HepG2 (cell line): ENCODE data around the gene CALY. TPM values are rescaled to one million over a fixed set of nuclear protein-coding genes. Genes with fewer than 3 reads are reported as not detected.

Experiments
- ATAC-seq: fragments of 200-7000 bp; cut with Tn5 transposase; 3 replicates; pipeline ENCODE4 v1.9.1; 2020; ENCODE audit warnings: mild to moderate bottlenecking, moderate library complexity
- BruUV-seq: library from RNA; stranded (reverse); fragments of 400-500 nt; replicated peaks from 2 replicates; lab custom pipeline; 2021; lab: Mats Ljungman, UMichigan
- CTCF ChIA-PET: fragments of 300-600 bp; formaldehyde crosslinking; extraction: SDS; loops from one replicate; lab custom pipeline; 2021; ENCODE audit warnings: low total read pairs, inconsistent platforms, low intra/inter-chr PET ratio; lab: Yijun Ruan, JAX
- POLR2A ChIA-PET: fragments of 350-600 bp; sonication (Branson Sonifier 250); formaldehyde crosslinking; loops from one replicate; lab custom pipeline; 2020; ENCODE audit warnings: antibody characterized with exemption, inconsistent platforms; lab: Yijun Ruan, JAX
- DNase-seq: peaks from one replicate; pipeline ENCODE4 v3.0.0-alpha.2; 2015; ENCODE audit warnings: low spot score
- FAIRE-seq: peaks from 3 replicates; lab custom pipeline; 2011; peaks lifted over from hg19 to GRCh38; lab: Jason Lieb, UNC
- H2AFZ ChIP-seq: one replicate; pipeline ENCODE4 v1.6.1; 2011; ENCODE audit warnings: low read length, inconsistent platforms
- H3K27ac ChIP-seq: fragments of 300-600 bp; 3 replicates; pipeline ENCODE4 v1.8.0; 2011; ENCODE audit warnings: mixed run types, mild to moderate bottlenecking, mixed read lengths, low read length, inconsistent platforms; ENCODE audit not compliant: insufficient read depth; ENCODE audit errors: extremely low read length
- H3K27me3 ChIP-seq, 2 experiments: fragments of 200-600 bp in 1 of 2; 2 replicates in 1 of 2; 3 replicates in 1 of 2; pipeline versions ENCODE4 v1.6.0 to v1.8.0; 2011; ENCODE audit warnings: low read length in 2 of 2, mild to moderate bottlenecking in 2 of 2, moderate library complexity in 2 of 2, inconsistent platforms in 1 of 2; ENCODE audit not compliant: insufficient read depth in 2 of 2, control insufficient read depth in 1 of 2
- H3K36me3 ChIP-seq, 2 experiments: fragments of 200-600 bp in 1 of 2; replicated peaks in 1 of 2; 2 replicates in 1 of 2; 3 replicates in 1 of 2; pipeline versions ENCODE4 v1.5.1 to v1.8.0; 2011; ENCODE audit warnings: low read length in 2 of 2, inconsistent platforms in 1 of 2; ENCODE audit not compliant: insufficient read depth in 2 of 2, control insufficient read depth in 1 of 2
- H3K4me1 ChIP-seq: 2 replicates; pipeline ENCODE4 v1.5.1; 2012; ENCODE audit warnings: low read length, inconsistent platforms; ENCODE audit not compliant: insufficient read depth
- H3K4me2 ChIP-seq: 2 replicates; pipeline ENCODE4 v1.6.0; 2011; ENCODE audit warnings: low read depth, low read length, inconsistent platforms
- H3K4me3 ChIP-seq, 3 experiments: fragments of 200-600 bp in 1 of 3; sonication (generic), shearing (Covaris generic) in 1 of 3; replicated peaks in 1 of 3; 2 replicates each; pipeline ENCODE4 v1.5.1; 2011 to 2016; ENCODE audit warnings: low read length in 3 of 3, inconsistent platforms in 2 of 3, low read depth in 2 of 3, mild to moderate bottlenecking in 2 of 3, control low read depth in 1 of 3, mixed read lengths in 1 of 3; ENCODE audit not compliant: insufficient read depth in 1 of 3
- H3K79me2 ChIP-seq: one replicate; pipeline ENCODE4 v1.6.1; 2011; ENCODE audit warnings: low read length, inconsistent platforms; ENCODE audit not compliant: insufficient read depth
- H3K9ac ChIP-seq: 2 replicates; pipeline ENCODE4 v1.6.0; 2011; ENCODE audit warnings: mild to moderate bottlenecking, low read depth, low read length, inconsistent platforms; ENCODE audit not compliant: insufficient read depth
- H3K9me3 ChIP-seq: 2 replicates; pipeline ENCODE4 v1.5.1; 2012; ENCODE audit warnings: mild to moderate bottlenecking, low read length
- H4K20me1 ChIP-seq: 2 replicates; pipeline ENCODE4 v1.6.0; 2011; ENCODE audit warnings: inconsistent platforms, mild to moderate bottlenecking, low read length, moderate library complexity; ENCODE audit not compliant: insufficient read depth
- ATF7 ChIP-seq, 2 experiments: fragments of 450-650 bp in 1 of 2; sonication (generic) in 1 of 2; formaldehyde crosslinking in 1 of 2; IDR thresholded peaks; 2 replicates each; pipeline versions ENCODE4 v1.4.0 to v1.6.1; 2016 to 2020; ENCODE audit warnings: antibody characterized with exemption in 1 of 2, mild to moderate bottlenecking in 1 of 2, missing genetic modification reagents in 1 of 2
- HNF4G ChIP-seq, 2 experiments: sonication (generic) in 1 of 2; formaldehyde crosslinking in 1 of 2; IDR thresholded peaks; 2 replicates each; pipeline versions ENCODE4 v1.4.0 to v1.6.1; 2011 to 2020; ENCODE audit warnings: borderline replicate concordance in 2 of 2, low read depth in 2 of 2, mild to moderate bottlenecking in 2 of 2, low read length in 1 of 2, missing genetic modification reagents in 1 of 2, moderate library complexity in 1 of 2
- HOXA9 ChIP-seq: sonication (generic); formaldehyde crosslinking; IDR thresholded peaks from 2 replicates; pipeline ENCODE4 v1.8.1; 2022; ENCODE audit warnings: missing genetic modification reagents, mild to moderate bottlenecking, moderate library complexity, borderline replicate concordance
- MEF2D ChIP-seq: sonication (generic); formaldehyde crosslinking; IDR thresholded peaks from 2 replicates; pipeline ENCODE4 v1.5.1; 2020; ENCODE audit warnings: mild to moderate bottlenecking, missing genetic modification reagents
- SETDB1 ChIP-seq: sonication (generic); formaldehyde crosslinking; IDR thresholded peaks from 2 replicates; pipeline ENCODE4 v1.5.1; 2020; ENCODE audit warnings: missing genetic modification reagents, mild to moderate bottlenecking, borderline replicate concordance
- ZFP90 ChIP-seq: sonication (generic); formaldehyde crosslinking; IDR thresholded peaks from 2 replicates; pipeline ENCODE4 v1.8.0; 2022; ENCODE audit warnings: missing genetic modification reagents, mild to moderate bottlenecking, inconsistent platforms, borderline replicate concordance
- ZNF138 ChIP-seq: sonication (generic); formaldehyde crosslinking; IDR thresholded peaks from 2 replicates; pipeline ENCODE4 v1.5.0; 2020; ENCODE audit warnings: mild to moderate bottlenecking, low read depth, missing genetic modification reagents
- WGBS: methylation state at CpG from one replicate; pipeline ENCODE4 v1.1.6; 2017; ENCODE audit warnings: low lambda C conversion rate; 5-methylcytosine and 5-hydroxymethylcytosine counted together
- in situ Hi-C: cut with HindIII; loops from 2 replicates; pipeline ENCODE4 v1.10.0; 2017; ENCODE audit warnings: low pct_unique_long_range_greater_than_20kb; ENCODE audit not compliant: extremely low pct_ligation_motif_present
- intact Hi-C: fragments of 100-400 bp; cut with micrococcal nuclease; formaldehyde crosslinking; loops from one replicate; pipeline ENCODE4 v1.10.0; 2022; ENCODE audit not compliant: unreplicated experiment
- polyA plus RNA-seq, 8 experiments: library from polyadenylated mRNA; depleted of rRNA in 3 of 8; stranded (reverse) in 7 of 8; unstranded in 1 of 8; fragments of >200 nt; fragmentation: Illumina TruSeq in 4 of 8; extraction: Trizol in 4 of 8; gene quantifications; 2 replicates each; pipeline versions ENCODE4 v1.2.1 to v1.2.3, GENCODE V29; 2011 to 2016; ENCODE audit warnings: low read depth in 4 of 8, missing spikeins in 1 of 8, mixed read lengths in 1 of 8; ENCODE audit not compliant: insufficient read depth in 1 of 8
- total RNA-seq, 5 experiments: library from RNA; depleted of rRNA; stranded (reverse); fragments of >200 nt; fragmentation: Illumina TruSeq; extraction: Trizol; gene quantifications; 2 replicates each; pipeline ENCODE4 v1.2.3, GENCODE V29; 2016; ENCODE audit warnings: low read depth in 1 of 5
- TF ChIP-seq, protein P1 (sequence below): sonication (generic); formaldehyde crosslinking; IDR thresholded peaks from 2 replicates; pipeline ENCODE4 v1.4.0; 2020; ENCODE audit warnings: missing genetic modification reagents
- TF ChIP-seq, protein P2 (sequence below): sonication (generic); formaldehyde crosslinking; IDR thresholded peaks from 2 replicates; pipeline ENCODE4 v1.5.1; 2020; ENCODE audit warnings: mild to moderate bottlenecking, missing genetic modification reagents, moderate library complexity

CALY gene
- total and polyA plus RNA-seq, 2 of the 13 experiments (the other 11 are each of a cell fraction or from before 2014, with no cell fraction given) = 0.08 TPM; not detected in 1

DNA sequence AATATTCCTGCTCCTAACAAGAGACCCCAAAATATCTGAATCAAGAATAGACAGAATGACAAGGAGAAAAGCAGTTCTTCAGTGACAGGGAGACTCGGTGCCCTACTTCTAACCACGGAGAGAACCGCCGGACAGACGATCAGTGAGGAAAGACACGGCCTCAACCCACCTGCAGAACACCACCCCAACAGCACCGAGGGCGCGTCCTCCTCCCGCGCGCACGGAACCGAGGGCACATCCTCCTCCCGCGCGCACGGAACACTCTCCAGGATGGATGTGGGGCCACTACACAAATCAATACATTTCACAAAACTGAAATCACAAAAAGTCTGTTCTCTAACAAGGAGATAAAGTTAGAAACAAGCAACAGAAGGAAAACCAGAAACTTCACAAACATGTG, 50.3 kb downstream of the CALY start:
- FAIRE-seq = no peak
- intact Hi-C loops = no loop called here

More for the DNA sequence above, 50.3 kb downstream of the CALY start:
- no peaks in the 10 kb centered on the region for H3K4me1 ChIP-seq
- no peak overlapping the region for H2AFZ ChIP-seq
- TF ChIP-seq, protein P1, sequence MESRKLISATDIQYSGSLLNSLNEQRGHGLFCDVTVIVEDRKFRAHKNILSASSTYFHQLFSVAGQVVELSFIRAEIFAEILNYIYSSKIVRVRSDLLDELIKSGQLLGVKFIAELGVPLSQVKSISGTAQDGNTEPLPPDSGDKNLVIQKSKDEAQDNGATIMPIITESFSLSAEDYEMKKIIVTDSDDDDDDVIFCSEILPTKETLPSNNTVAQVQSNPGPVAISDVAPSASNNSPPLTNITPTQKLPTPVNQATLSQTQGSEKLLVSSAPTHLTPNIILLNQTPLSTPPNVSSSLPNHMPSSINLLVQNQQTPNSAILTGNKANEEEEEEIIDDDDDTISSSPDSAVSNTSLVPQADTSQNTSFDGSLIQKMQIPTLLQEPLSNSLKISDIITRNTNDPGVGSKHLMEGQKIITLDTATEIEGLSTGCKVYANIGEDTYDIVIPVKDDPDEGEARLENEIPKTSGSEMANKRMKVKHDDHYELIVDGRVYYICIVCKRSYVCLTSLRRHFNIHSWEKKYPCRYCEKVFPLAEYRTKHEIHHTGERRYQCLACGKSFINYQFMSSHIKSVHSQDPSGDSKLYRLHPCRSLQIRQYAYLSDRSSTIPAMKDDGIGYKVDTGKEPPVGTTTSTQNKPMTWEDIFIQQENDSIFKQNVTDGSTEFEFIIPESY (CRISPR knock-in tag) = no peak
- TF ChIP-seq HOXA9 (CRISPR knock-in tag) (no peak), ZNF138 (CRISPR knock-in tag) (no peak), MEF2D (CRISPR knock-in tag) (no peak), ZFP90 (CRISPR knock-in tag) (no peak), ATF7 (IDR thresholded peaks at IDR 0.05) (no peak), ATF7 (CRISPR knock-in tag; IDR thresholded peaks at IDR 0.05) (no peak), HNF4G (IDR thresholded peaks at IDR 0.05; ENCODE audit: borderline replicate concordance, low read depth, low read length) (no peak), HNF4G (CRISPR knock-in tag; IDR thresholded peaks at IDR 0.05; ENCODE audit: borderline replicate concordance, low read depth) (no peak), SETDB1 (CRISPR knock-in tag) (no peak)
- TF ChIP-seq, protein P2, sequence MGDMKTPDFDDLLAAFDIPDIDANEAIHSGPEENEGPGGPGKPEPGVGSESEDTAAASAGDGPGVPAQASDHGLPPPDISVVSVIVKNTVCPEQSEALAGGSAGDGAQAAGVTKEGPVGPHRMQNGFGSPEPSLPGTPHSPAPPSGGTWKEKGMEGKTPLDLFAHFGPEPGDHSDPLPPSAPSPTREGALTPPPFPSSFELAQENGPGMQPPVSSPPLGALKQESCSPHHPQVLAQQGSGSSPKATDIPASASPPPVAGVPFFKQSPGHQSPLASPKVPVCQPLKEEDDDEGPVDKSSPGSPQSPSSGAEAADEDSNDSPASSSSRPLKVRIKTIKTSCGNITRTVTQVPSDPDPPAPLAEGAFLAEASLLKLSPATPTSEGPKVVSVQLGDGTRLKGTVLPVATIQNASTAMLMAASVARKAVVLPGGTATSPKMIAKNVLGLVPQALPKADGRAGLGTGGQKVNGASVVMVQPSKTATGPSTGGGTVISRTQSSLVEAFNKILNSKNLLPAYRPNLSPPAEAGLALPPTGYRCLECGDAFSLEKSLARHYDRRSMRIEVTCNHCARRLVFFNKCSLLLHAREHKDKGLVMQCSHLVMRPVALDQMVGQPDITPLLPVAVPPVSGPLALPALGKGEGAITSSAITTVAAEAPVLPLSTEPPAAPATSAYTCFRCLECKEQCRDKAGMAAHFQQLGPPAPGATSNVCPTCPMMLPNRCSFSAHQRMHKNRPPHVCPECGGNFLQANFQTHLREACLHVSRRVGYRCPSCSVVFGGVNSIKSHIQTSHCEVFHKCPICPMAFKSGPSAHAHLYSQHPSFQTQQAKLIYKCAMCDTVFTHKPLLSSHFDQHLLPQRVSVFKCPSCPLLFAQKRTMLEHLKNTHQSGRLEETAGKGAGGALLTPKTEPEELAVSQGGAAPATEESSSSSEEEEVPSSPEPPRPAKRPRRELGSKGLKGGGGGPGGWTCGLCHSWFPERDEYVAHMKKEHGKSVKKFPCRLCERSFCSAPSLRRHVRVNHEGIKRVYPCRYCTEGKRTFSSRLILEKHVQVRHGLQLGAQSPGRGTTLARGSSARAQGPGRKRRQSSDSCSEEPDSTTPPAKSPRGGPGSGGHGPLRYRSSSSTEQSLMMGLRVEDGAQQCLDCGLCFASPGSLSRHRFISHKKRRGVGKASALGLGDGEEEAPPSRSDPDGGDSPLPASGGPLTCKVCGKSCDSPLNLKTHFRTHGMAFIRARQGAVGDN (CRISPR knock-in tag) = no peak
- no peaks in the 10 kb centered on the region for H3K9me3 ChIP-seq
- 90% methylated on average over 18 of the region's 18 CpGs for WGBS
- ChIA-PET POLR2A (no interaction called here), CTCF (no interaction called here)
- H3K9ac ChIP-seq = no peak overlapping the region
- H3K4me2 ChIP-seq = no peak overlapping the region
- in situ Hi-C loops = no loop called here
- H4K20me1 ChIP-seq = no peaks in the 10 kb centered on the region
- H3K27me3 ChIP-seq = no peaks in the 10 kb centered on the region
- no TSS peak for BruUV-seq
- no peak overlapping the region for H3K27ac ChIP-seq
- DNase-seq (no peak), ATAC-seq (no peak)
- H3K79me2 ChIP-seq = no peaks in the 10 kb centered on the region
- peaks cover 27 to 70% of the 10 kb centered on the region in 2 experiments; a peak in 4 of 5 replicates for H3K36me3 ChIP-seq
- no peak overlapping the region for H3K4me3 ChIP-seq
